Measurements from ENCODE around the gene CNOT3.

Gene CNOT3

GRCh38 chr19:54196536-54196935, 59.0 kb downstream of the CNOT3 start:
- no peak for DNase-seq

- DNase-seq: no peak
Measured at GRCh38 chr19:54197121-54197520, 59.6 kb downstream of the CNOT3 start.

- DNase-seq: no peak
Measured at GRCh38 chr19:54199401-54199800, 61.8 kb downstream of the CNOT3 start.

GRCh38 chr19:54201172-54201701, 63.7 kb downstream of the CNOT3 start:
- no peak for DNase-seq

GRCh38 chr19:54201980-54202379, 64.4 kb downstream of the CNOT3 start:
- DNase-seq: no peak

- DNase-seq: no peak
Measured at GRCh38 chr19:54203151-54203611, 65.6 kb downstream of the CNOT3 start.

GRCh38 chr19:54204767-54205468, 67.4 kb downstream of the CNOT3 start:
- DNase-seq: no peak

All from effector CD4-positive, alpha-beta T cell (primary cell).